Activated T-helper 2 cell treated with anti-CD3 and anti-CD28 coated beads, Interferon-gamma antibody, Interleukin-2, Interleukin-4, amounts not matched to agents 10 μg/mL and 5 μg/mL and 100 μg/mL, durations not matched to agents 14 hours and 24 hours and 36 hours (primary cell): ENCODE measurements around the gene DPEP2. TPM values are rescaled to one million over a fixed set of nuclear protein-coding genes. Genes with fewer than 3 reads are reported as not detected.
"Not testable (repeated sequence)": the region's sequence is repeated elsewhere in the genome, so short reads cannot be mapped to it uniquely, and the experiment has no call there.

Experiments used
- DNase-seq: peaks from one replicate; pipeline ENCODE4 v3.0.0; 2021; ENCODE audit warnings: low spot score
- H3K27ac Mint-ChIP-seq: one replicate; pipeline ENCODE4 v1.8.0; 2021; ENCODE audit warnings: mixed read lengths
- H3K27me3 Mint-ChIP-seq: one replicate; pipeline ENCODE4 v1.8.0; 2021; ENCODE audit warnings: low read depth, mixed read lengths
- H3K36me3 Mint-ChIP-seq: one replicate; pipeline ENCODE4 v1.8.0; 2021; ENCODE audit warnings: low read depth, mixed read lengths
- H3K4me1 Mint-ChIP-seq: one replicate; pipeline ENCODE4 v1.8.0; 2021; ENCODE audit warnings: low read depth, mixed read lengths
- H3K4me3 Mint-ChIP-seq: one replicate; pipeline ENCODE4 v1.8.0; 2021; ENCODE audit warnings: low read depth, mild to moderate bottlenecking, moderate library complexity, mixed read lengths
- H3K9me3 Mint-ChIP-seq: one replicate; pipeline ENCODE4 v1.8.0; 2021; ENCODE audit warnings: mixed read lengths
- intact Hi-C: fragments of 100-400 bp; cut with micrococcal nuclease; formaldehyde crosslinking; loops from one replicate; pipeline ENCODE4 v1.15.1; 2023
- total RNA-seq: library from RNA; stranded (reverse); gene quantifications from 2 replicates; pipeline ENCODE4 v1.2.3, GENCODE V29; 2022

DPEP2 gene
- total RNA-seq, 1 donor from 2014 or later, result 3.7 TPM

GRCh38 chr16:68022728-68023537 lies 23.6 kb upstream of the DPEP2 start, which contains the start of the genes DDX28 and DUS2:
TSS of gene DDX28 (minus strand) at chr16:68023232. CDS start at chr16:68023202, 30 bp downstream.
TSS of gene DUS2 (plus strand) at chr16:68023284. CDS start at chr16:68038024, 14,740 bp downstream.
- peak; percentile 93 for DNase-seq
- no peaks in the 10 kb centered on the region for H3K9me3 Mint-ChIP-seq
- peaks cover 47% of the 10 kb centered on the region for H3K36me3 Mint-ChIP-seq
- H3K4me3 Mint-ChIP-seq, result peak within 1 kb of the TSS; percentile 96
- intact Hi-C loops, result loop anchor here (2.0 to 5.0 kb wide), 3 partner anchors 24 to 86 kb away; partner anchors contain the start of genes DPEP2, DPEP3 and PSMB10
- H3K4me1 Mint-ChIP-seq, result peaks cover 17% of the 10 kb centered on the region
- no peaks in the 10 kb centered on the region for H3K27me3 Mint-ChIP-seq
- H3K27ac Mint-ChIP-seq, result peak within 1 kb of the TSS; percentile 100

DNA sequence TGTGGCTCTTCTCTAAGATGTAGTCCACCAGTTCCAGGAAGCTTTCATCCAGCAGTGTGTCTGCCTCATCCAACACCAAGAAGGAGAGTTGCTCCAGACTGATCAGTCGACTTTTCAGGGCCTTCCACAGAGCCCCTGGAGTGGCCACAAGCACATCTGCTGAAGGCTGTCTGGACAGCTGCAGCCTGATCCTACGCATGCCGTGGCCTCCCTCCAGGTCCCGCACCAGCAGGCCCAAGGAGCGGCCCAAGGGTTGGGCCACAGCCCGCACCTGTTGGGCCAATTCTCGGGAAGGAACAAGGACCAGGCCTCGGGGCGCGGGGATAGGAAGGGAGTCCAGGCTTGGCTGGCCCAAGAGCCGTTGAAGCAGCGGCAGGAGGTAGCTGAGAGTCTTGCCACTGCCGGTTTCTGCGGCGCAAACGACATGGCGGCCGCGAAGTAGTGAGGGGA lies 23.0 kb upstream of the DPEP2 start:
- intact Hi-C loops, result loop anchor here (2.0 to 5.0 kb wide), 3 partner anchors 24 to 85 kb away; partner anchors contain the start of genes DPEP2, DPEP3 and PSMB10
- no peak for DNase-seq
- Mint-ChIP-seq H3K4me1 (peaks cover 17% of the 10 kb centered on the region), H3K27ac (peak overlapping the region; percentile 100), H3K36me3 (peaks cover 42% of the 10 kb centered on the region), H3K9me3 (no peaks in the 10 kb centered on the region), H3K27me3 (no peaks in the 10 kb centered on the region), H3K4me3 (peak overlapping the region; percentile 96)

DNA sequence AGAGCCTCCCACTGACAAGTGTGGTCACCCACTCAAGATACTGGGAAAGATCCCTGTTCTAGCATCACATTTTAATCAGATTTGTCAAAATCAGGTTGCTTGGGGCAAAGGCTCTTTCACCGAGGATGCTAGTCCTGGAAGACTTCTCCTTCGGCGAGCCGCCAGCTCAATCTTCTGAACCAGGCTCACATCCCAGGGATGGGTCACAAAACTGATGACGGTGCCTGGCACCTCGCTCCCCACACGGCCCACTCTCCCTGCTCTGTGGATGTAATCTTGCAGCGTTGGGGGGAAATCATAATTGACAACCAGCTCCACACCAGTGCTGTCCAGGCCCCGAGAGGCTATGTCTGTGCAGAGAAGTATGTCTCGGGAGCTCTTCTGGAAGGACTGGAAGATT lies 22.2 kb upstream of the DPEP2 start:
- H3K27ac Mint-ChIP-seq, result no peak overlapping the region

GRCh38 chr16:68019167-68019680 lies 19.9 kb upstream of the DPEP2 start:
- peaks cover 26% of the 10 kb centered on the region for H3K36me3 Mint-ChIP-seq
- DNase-seq, result no peak
- peaks cover 14% of the 10 kb centered on the region for H3K4me1 Mint-ChIP-seq
- no peaks in the 10 kb centered on the region for H3K27me3 Mint-ChIP-seq
- intact Hi-C loops, result no loop called here
- H3K27ac Mint-ChIP-seq, result no peak overlapping the region
- no peak overlapping the region for H3K4me3 Mint-ChIP-seq
- H3K9me3 Mint-ChIP-seq, result no peaks in the 10 kb centered on the region

More for the DNA sequence above, 22.2 kb upstream of the DPEP2 start:
- intact Hi-C loops, result loop anchor here (5.0 kb wide), 2 partner anchors 39 to 84 kb away; partner anchors contain the start of genes DPEP3 and PSMB10
- peaks cover 38% of the 10 kb centered on the region for H3K36me3 Mint-ChIP-seq
- H3K27me3 Mint-ChIP-seq, result no peaks in the 10 kb centered on the region
- H3K4me3 Mint-ChIP-seq, result peak overlapping the region; percentile 96
- H3K4me1 Mint-ChIP-seq, result peaks cover 17% of the 10 kb centered on the region
- no peaks in the 10 kb centered on the region for H3K9me3 Mint-ChIP-seq
- DNase-seq, result no peak

- intact Hi-C loops, result no loop called here
- no peaks in the 10 kb centered on the region for H3K27me3 Mint-ChIP-seq
- no peaks in the 10 kb centered on the region for H3K9me3 Mint-ChIP-seq
- H3K36me3 Mint-ChIP-seq, result peaks cover 5% of the 10 kb centered on the region
- no peak within 1 kb of the TSS for H3K27ac Mint-ChIP-seq
- H3K4me3 Mint-ChIP-seq, result no peak within 1 kb of the TSS
- DNase-seq, result no peak
- peaks cover 6% of the 10 kb centered on the region for H3K4me1 Mint-ChIP-seq
Measured at GRCh38 chr16:68015681-68016080, 16.4 kb upstream of the DPEP2 start, which contains the start of gene DPEP2NB. TSS of gene DPEP2NB (minus strand) at chr16:68015911. CDS start at chr16:68015770, 141 bp downstream.

DNA sequence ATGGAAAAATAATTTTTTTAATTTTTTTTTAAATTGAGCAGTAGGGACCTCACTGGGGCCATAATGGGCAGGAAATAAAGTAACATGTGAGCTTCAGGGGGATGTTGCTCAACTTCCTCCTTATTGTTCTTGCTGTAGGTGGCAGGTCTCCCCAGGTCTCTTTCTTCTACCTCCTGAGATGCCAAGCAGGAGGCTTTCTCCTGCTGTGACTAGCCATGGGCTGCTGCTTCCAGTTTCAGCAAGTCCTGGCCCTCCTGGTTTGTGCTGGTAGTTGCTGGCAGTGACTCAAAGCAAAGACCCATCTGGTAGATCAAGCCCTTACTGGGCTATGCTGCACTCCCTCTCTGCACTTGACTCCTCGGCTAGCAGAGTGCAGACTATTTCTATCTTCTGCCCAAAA lies 14.2 kb upstream of the DPEP2 start:
- no peak overlapping the region for H3K27ac Mint-ChIP-seq
- H3K4me3 Mint-ChIP-seq, result no peak overlapping the region
- H3K27me3 Mint-ChIP-seq, result no peaks in the 10 kb centered on the region
- intact Hi-C loops, result no loop called here
- no peaks in the 10 kb centered on the region for H3K36me3 Mint-ChIP-seq
- H3K4me1 Mint-ChIP-seq, result peaks cover 3% of the 10 kb centered on the region
- no peak for DNase-seq
- H3K9me3 Mint-ChIP-seq, result no peaks in the 10 kb centered on the region

DNA sequence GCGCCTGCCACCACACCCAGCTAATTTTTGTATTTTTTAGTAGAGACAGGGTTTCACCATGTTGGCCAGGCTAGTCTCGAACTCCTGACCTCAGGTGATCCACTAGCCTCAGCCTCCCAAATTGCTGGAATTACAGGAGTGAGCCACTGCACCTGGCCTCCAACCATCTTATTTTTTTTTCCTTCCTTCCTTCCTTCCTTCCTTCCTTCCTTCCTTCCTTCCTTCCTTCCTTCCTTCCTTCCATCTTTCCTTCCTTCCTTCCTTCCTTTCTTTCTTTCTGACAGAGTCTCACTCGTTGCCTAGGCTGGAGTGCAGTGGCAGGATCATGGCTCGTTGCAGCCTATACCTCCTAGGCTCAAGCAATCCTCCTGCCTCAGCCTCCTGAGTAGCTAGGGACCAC lies 10.6 kb upstream of the DPEP2 start:
- H3K4me3 Mint-ChIP-seq, intact Hi-C loops, H3K36me3 Mint-ChIP-seq, H3K27ac Mint-ChIP-seq, H3K9me3 Mint-ChIP-seq, DNase-seq, H3K27me3 Mint-ChIP-seq: not testable (repeated sequence)
- peaks cover 13% of the 10 kb centered on the region for H3K4me1 Mint-ChIP-seq

GRCh38 chr16:68009157-68009735 lies 10.0 kb upstream of the DPEP2 start:
- Mint-ChIP-seq H3K27ac (no peak overlapping the region), H3K4me3 (no peak overlapping the region), H3K9me3 (no peaks in the 10 kb centered on the region), H3K27me3 (no peaks in the 10 kb centered on the region), H3K36me3 (no peaks in the 10 kb centered on the region), H3K4me1 (peaks cover 13% of the 10 kb centered on the region)
- DNase-seq, result no peak
- intact Hi-C loops, result no loop called here

DNA sequence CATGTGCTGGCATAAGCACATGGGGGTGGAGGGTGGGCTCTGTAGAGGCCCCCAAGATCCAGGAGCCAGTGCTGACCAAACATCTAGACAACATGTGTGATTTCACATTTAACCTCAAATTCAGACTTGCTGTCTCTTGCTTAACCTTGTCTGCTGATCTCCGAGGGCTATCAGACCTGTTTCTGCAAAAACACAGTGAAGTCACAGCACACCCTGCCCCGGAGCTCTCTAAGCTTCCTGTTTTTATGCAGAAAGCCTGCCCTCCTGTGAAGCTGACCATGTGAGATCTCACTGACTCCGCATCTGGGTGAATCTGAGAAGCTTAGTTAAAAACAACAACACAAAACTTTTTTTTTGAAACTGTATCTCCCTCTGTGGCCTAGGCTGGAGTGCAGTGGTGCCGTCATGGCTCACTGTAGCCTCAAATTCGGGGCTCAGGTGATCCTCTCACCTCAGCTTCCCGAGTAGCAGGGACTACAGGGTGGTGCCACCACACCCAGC lies 6.6 kb upstream of the DPEP2 start:
- Mint-ChIP-seq H3K27me3 (no peaks in the 10 kb centered on the region), H3K27ac (peak overlapping the region; percentile 83), H3K36me3 (no peaks in the 10 kb centered on the region), H3K4me1 (peaks cover 10% of the 10 kb centered on the region), H3K9me3 (no peaks in the 10 kb centered on the region), H3K4me3 (no peak overlapping the region)
- peak; percentile 23 for DNase-seq
- intact Hi-C loops, result no loop called here

DNA sequence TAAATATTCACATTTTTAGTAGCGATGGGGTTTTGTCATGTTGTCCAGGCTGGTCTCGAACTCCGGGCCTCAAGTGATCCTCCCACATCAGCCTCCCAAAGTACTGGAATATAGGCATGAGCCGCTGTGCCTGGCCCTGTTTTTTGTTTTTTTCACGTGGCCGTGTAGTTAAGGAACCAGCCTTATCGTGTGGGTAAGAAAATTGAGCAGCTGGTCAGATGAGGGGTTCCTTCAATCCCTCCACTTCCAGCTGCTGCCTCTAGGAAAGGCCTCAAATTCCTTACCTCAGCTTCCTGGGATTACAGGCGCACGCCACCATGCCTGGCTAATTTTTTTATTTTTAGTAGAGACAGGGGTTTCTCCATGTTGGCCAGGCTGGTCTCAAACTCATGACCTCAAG lies 5.9 kb upstream of the DPEP2 start:
- H3K9me3 Mint-ChIP-seq, result no peaks in the 10 kb centered on the region
- peaks cover 15% of the 10 kb centered on the region for H3K4me1 Mint-ChIP-seq
- DNase-seq, result no peak
- H3K27ac Mint-ChIP-seq, result peak overlapping the region; percentile 83
- H3K27me3 Mint-ChIP-seq, result no peaks in the 10 kb centered on the region
- H3K4me3 Mint-ChIP-seq, result no peak overlapping the region
- intact Hi-C loops, result no loop called here
- H3K36me3 Mint-ChIP-seq, result no peaks in the 10 kb centered on the region

DNA sequence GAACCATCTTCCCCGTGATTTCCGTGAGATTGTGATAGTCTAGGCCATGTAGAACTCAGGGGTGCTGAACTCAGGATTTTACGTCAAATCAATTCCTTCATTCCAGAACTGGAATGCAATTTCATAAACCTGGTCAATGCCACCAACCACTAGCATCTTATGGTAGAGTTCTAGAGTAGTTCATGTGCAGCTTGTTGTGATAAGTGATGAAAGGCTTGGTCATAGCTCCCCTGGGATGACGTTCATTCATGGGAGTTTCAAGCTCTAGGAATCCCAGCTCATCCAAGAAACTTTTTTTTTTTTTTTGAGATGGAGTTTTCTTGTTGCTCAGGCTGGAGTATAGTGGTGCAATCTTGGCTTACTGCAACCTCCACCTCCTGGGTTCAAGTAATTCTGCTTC lies 3.7 kb upstream of the DPEP2 start:
- no peak overlapping the region for H3K27ac Mint-ChIP-seq
- no peak for DNase-seq
- H3K4me3 Mint-ChIP-seq, result no peak overlapping the region
- intact Hi-C loops, result no loop called here
- no peaks in the 10 kb centered on the region for H3K36me3 Mint-ChIP-seq
- no peaks in the 10 kb centered on the region for H3K9me3 Mint-ChIP-seq
- peaks cover 32% of the 10 kb centered on the region for H3K4me1 Mint-ChIP-seq
- no peaks in the 10 kb centered on the region for H3K27me3 Mint-ChIP-seq

DNA sequence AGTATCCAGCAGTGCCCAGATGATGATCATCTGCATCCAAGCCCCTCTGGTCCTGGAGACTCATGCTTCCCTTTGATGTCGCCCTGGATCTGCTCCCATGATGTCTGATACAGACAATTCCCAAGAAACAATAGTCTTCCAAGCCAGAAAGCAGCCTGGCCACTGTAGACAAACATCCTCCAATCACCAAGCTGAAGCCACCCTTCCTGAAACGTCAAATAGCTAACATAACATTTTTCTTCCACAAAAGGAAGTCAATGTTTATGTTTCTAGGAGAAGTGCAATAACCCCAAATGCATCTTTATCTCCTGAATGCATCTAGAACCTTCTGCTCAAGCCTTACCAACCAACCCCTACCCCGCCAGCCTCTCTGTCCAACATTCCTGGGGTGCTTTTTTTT lies 1.2 kb upstream of the DPEP2 start:
- no peak for DNase-seq
- H3K27ac Mint-ChIP-seq, result peak overlapping the region; percentile 78
- no peaks in the 10 kb centered on the region for H3K36me3 Mint-ChIP-seq
- H3K4me1 Mint-ChIP-seq, result peaks cover 33% of the 10 kb centered on the region
- H3K9me3 Mint-ChIP-seq, result no peaks in the 10 kb centered on the region
- no peaks in the 10 kb centered on the region for H3K27me3 Mint-ChIP-seq
- intact Hi-C loops, result no loop called here
- peak overlapping the region; percentile 63 for H3K4me3 Mint-ChIP-seq
